ENCODE measurements around the gene SHLD1.

The SHLD1 gene

GRCh38 chr20:5871459-5872410 is 121.5 kb downstream of the SHLD1 start:
- no peak for TF ChIP-seq ZC3H10 (CRISPR knock-in tag; IDR thresholded peaks at IDR 0.05)
- no peak for TF ChIP-seq OSR1 (CRISPR knock-in tag; IDR thresholded peaks at IDR 0.05)
- TF ChIP-seq TOX (CRISPR knock-in tag; IDR thresholded peaks at IDR 0.05; ENCODE audit: borderline replicate concordance) = no peak
- no peak for TF ChIP-seq BACH2 (CRISPR knock-in tag; IDR thresholded peaks at IDR 0.05; ENCODE audit: borderline replicate concordance)
- ATAC-seq = no peak

GRCh38 chr20:5877128-5877527 is 126.9 kb downstream of the SHLD1 start:
- no peak for TF ChIP-seq CSRNP3 (CRISPR knock-in tag; IDR thresholded peaks at IDR 0.05)
- no peak for TF ChIP-seq ISL1 (CRISPR knock-in tag; IDR thresholded peaks at IDR 0.05)
- no peak for TF ChIP-seq PATZ1 (CRISPR knock-in tag; IDR thresholded peaks at IDR 0.05; ENCODE audit: borderline replicate concordance)
- no peak for TF ChIP-seq ZNF8 (CRISPR knock-in tag; IDR thresholded peaks at IDR 0.05)
- no peak for TF ChIP-seq ESRRG (CRISPR knock-in tag; IDR thresholded peaks at IDR 0.05)
- TF ChIP-seq PPARA (CRISPR knock-in tag; IDR thresholded peaks at IDR 0.05; ENCODE audit: borderline replicate concordance) = no peak
- no peak for TF ChIP-seq OSR1 (CRISPR knock-in tag; IDR thresholded peaks at IDR 0.05)
- no peak for TF ChIP-seq CSDC2 (CRISPR knock-in tag; IDR thresholded peaks at IDR 0.05)
- no peak for TF ChIP-seq TOX (CRISPR knock-in tag; IDR thresholded peaks at IDR 0.05; ENCODE audit: borderline replicate concordance)
- TF ChIP-seq ZFP3 (CRISPR knock-in tag; IDR thresholded peaks at IDR 0.05) = no peak
- no peak for TF ChIP-seq POU6F1 (CRISPR knock-in tag; IDR thresholded peaks at IDR 0.05; ENCODE audit: borderline replicate concordance, low read depth)
- no peak for TF ChIP-seq ARNTL (CRISPR knock-in tag; IDR thresholded peaks at IDR 0.05; ENCODE audit: borderline replicate concordance, low read depth)
- TF ChIP-seq GLIS3 (CRISPR knock-in tag; IDR thresholded peaks at IDR 0.05) = no peak
- no peak for ATAC-seq

- TF ChIP-seq SNAI2 (CRISPR knock-in tag; IDR thresholded peaks at IDR 0.05) (no peak), ZC3H10 (CRISPR knock-in tag; IDR thresholded peaks at IDR 0.05) (no peak), ISL1 (CRISPR knock-in tag; IDR thresholded peaks at IDR 0.05) (no peak), ZNF565 (CRISPR knock-in tag; conservative IDR thresholded peaks at IDR 0.05; ENCODE audit: low read depth) (no peak), RARB (CRISPR knock-in tag; IDR thresholded peaks at IDR 0.05) (no peak), TOX (CRISPR knock-in tag; IDR thresholded peaks at IDR 0.05; ENCODE audit: borderline replicate concordance) (no peak), PPARA (CRISPR knock-in tag; IDR thresholded peaks at IDR 0.05; ENCODE audit: borderline replicate concordance) (no peak), CSDC2 (CRISPR knock-in tag; IDR thresholded peaks at IDR 0.05) (no peak), POU6F1 (CRISPR knock-in tag; IDR thresholded peaks at IDR 0.05; ENCODE audit: borderline replicate concordance, low read depth) (no peak), GLIS3 (CRISPR knock-in tag; IDR thresholded peaks at IDR 0.05) (no peak), CREB5 (CRISPR knock-in tag; IDR thresholded peaks at IDR 0.05; ENCODE audit: low read depth) (no peak)
- ATAC-seq = no peak
These were observed 130.1 kb downstream of the SHLD1 start for GRCh38 chr20:5880326-5880725.
